Neural progenitor cell (in vitro differentiated cells): ENCODE measurements around the gene ZNF417. TPM values are rescaled to one million over a fixed set of nuclear protein-coding genes. Genes with fewer than 3 reads are reported as not detected.

Source experiments
- DNase-seq: peaks from one replicate; pipeline ENCODE4 v3.0.0-alpha.2; 2016; ENCODE audit warnings: low spot score
- H2AFZ ChIP-seq: fragments of 200-600 bp; sonication (generic); replicated peaks from 2 replicates; pipeline ENCODE4 v1.6.1; 2016; ENCODE audit warnings: antibody characterized with exemption
- H3F3A ChIP-seq: fragments of 200-600 bp; sonication (generic); 2 replicates; pipeline ENCODE4 v1.6.1; 2016; ENCODE audit warnings: antibody characterized with exemption, low read depth
- H3K27ac ChIP-seq: fragments of 200-600 bp; sonication (generic); 2 replicates; pipeline ENCODE4 v1.5.1; 2016; ENCODE audit warnings: mild to moderate bottlenecking
- H3K27me3 ChIP-seq: fragments of 200-600 bp; sonication (generic); 2 replicates; pipeline ENCODE4 v1.6.1; 2016; ENCODE audit warnings: mild to moderate bottlenecking, moderate library complexity
- H3K36me3 ChIP-seq: fragments of 200-600 bp; sonication (generic); 2 replicates; pipeline ENCODE4 v1.5.1; 2016
- H3K4me1 ChIP-seq: fragments of 200-600 bp; sonication (generic); 2 replicates; pipeline ENCODE4 v1.6.1; 2016; ENCODE audit warnings: mixed run types
- H3K4me2 ChIP-seq: fragments of 200-600 bp; sonication (generic); 2 replicates; pipeline ENCODE4 v1.6.1; 2016
- H3K4me3 ChIP-seq: fragments of 200-600 bp; sonication (generic); 2 replicates; pipeline ENCODE4 v1.5.1; 2016
- H3K79me2 ChIP-seq: fragments of 200-600 bp; sonication (generic); 2 replicates; pipeline ENCODE4 v1.6.1; 2016; ENCODE audit warnings: low read depth
- H3K9ac ChIP-seq: fragments of 200-600 bp; sonication (generic); 2 replicates; pipeline ENCODE4 v1.6.1; 2016
- H3K9me3 ChIP-seq: fragments of 200-600 bp; sonication (generic); 2 replicates; pipeline ENCODE4 v1.5.1; 2016; ENCODE audit warnings: low read depth
- H4K20me1 ChIP-seq: fragments of 200-600 bp; sonication (generic); 2 replicates; pipeline ENCODE4 v1.6.1; 2016; ENCODE audit warnings: low read depth
- H3K27ac Mint-ChIP-seq: 3 replicates; pipeline ENCODE4 v1.8.0; 2021; ENCODE audit warnings: mixed read lengths
- H3K27me3 Mint-ChIP-seq: 2 replicates; pipeline ENCODE4 v1.8.0; 2022; ENCODE audit warnings: low read depth, mild to moderate bottlenecking, inconsistent platforms, moderate library complexity, mixed read lengths; ENCODE audit not compliant: insufficient read depth
- H3K36me3 Mint-ChIP-seq: 3 replicates; pipeline ENCODE4 v1.8.0; 2021; ENCODE audit warnings: mixed read lengths
- H3K4me1 Mint-ChIP-seq: 3 replicates; pipeline ENCODE4 v1.8.0; 2021; ENCODE audit warnings: mixed read lengths
- H3K4me3 Mint-ChIP-seq: 3 replicates; pipeline ENCODE4 v1.8.0; 2021; ENCODE audit warnings: mild to moderate bottlenecking, moderate library complexity, mixed read lengths
- H3K9me3 Mint-ChIP-seq: 3 replicates; pipeline ENCODE4 v1.8.0; 2020; ENCODE audit warnings: mixed read lengths
- EZH2 ChIP-seq: fragments of 200-600 bp; sonication (generic); IDR thresholded peaks from 2 replicates; pipeline ENCODE4 v1.6.1; 2017; ENCODE audit warnings: antibody characterized with exemption, mild to moderate bottlenecking, moderate library complexity
- EZH2phosphoT487 ChIP-seq: fragments of 200-600 bp; sonication (generic); IDR thresholded peaks from 2 replicates; pipeline ENCODE4 v1.6.1; 2017; ENCODE audit warnings: antibody characterized with exemption
- total RNA-seq: library from RNA; depleted of rRNA; stranded (reverse); fragments of >200 nt; gene quantifications from 2 replicates; pipeline ENCODE4 v1.2.3, GENCODE V29; 2015; ENCODE audit warnings: low replicate concordance
- TF ChIP-seq, protein P1 (sequence below): fragments of 200-600 bp; sonication (generic); IDR thresholded peaks from 2 replicates; pipeline ENCODE4 v1.5.1; 2017; ENCODE audit warnings: antibody characterized with exemption, mild to moderate bottlenecking

The ZNF417 gene
- total RNA-seq, 1 donor from 2014 or later = 27.2 TPM

DNA sequence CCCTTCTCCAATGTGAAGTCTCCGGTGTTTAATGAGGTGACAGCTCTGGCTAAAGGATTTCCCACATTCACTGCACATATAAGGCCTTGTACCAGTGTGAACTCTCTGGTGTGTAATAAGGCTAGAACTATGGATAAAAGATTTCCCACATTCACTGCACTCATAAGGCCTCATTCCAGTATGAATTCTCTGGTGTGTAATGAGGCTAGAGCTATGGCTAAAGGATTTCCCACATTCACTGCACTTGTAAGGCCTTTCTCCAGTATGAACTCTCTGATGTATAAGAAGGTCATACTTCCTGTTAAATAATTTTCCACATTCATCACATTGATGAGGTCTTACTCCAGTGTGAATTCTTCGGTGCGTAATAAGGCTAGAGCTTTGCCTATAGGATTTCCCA is 25.2 kb upstream of the ZNF417 start:
- Mint-ChIP-seq H3K36me3 (peaks cover 73% of the 10 kb centered on the region), H3K27me3 (peaks cover 4% of the 10 kb centered on the region), H3K4me1 (peaks cover 5% of the 10 kb centered on the region), H3K27ac (no peak overlapping the region), H3K4me3 (no peak overlapping the region), H3K9me3 (peaks cover 83% of the 10 kb centered on the region)
- H3K36me3 ChIP-seq = peaks cover 13% of the 10 kb centered on the region
- H3K4me2 ChIP-seq = no peak overlapping the region
- TF ChIP-seq EZH2 (no peak), EZH2phosphoT487 (no peak)
- TF ChIP-seq, protein P1, sequence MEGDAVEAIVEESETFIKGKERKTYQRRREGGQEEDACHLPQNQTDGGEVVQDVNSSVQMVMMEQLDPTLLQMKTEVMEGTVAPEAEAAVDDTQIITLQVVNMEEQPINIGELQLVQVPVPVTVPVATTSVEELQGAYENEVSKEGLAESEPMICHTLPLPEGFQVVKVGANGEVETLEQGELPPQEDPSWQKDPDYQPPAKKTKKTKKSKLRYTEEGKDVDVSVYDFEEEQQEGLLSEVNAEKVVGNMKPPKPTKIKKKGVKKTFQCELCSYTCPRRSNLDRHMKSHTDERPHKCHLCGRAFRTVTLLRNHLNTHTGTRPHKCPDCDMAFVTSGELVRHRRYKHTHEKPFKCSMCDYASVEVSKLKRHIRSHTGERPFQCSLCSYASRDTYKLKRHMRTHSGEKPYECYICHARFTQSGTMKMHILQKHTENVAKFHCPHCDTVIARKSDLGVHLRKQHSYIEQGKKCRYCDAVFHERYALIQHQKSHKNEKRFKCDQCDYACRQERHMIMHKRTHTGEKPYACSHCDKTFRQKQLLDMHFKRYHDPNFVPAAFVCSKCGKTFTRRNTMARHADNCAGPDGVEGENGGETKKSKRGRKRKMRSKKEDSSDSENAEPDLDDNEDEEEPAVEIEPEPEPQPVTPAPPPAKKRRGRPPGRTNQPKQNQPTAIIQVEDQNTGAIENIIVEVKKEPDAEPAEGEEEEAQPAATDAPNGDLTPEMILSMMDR = no peak
- no peak overlapping the region for H3K27ac ChIP-seq
- H3K9ac ChIP-seq = no peak overlapping the region
- no peaks in the 10 kb centered on the region for H3K9me3 ChIP-seq
- no peak overlapping the region for H2AFZ ChIP-seq
- H3K79me2 ChIP-seq = peaks cover 45% of the 10 kb centered on the region
- no peaks in the 10 kb centered on the region for H4K20me1 ChIP-seq
- H3K4me1 ChIP-seq = peaks cover 9% of the 10 kb centered on the region
- H3K4me3 ChIP-seq = no peak overlapping the region
- H3K27me3 ChIP-seq = no peaks in the 10 kb centered on the region
- peaks cover 7% of the 10 kb centered on the region for H3F3A ChIP-seq
- no peak for DNase-seq

DNA sequence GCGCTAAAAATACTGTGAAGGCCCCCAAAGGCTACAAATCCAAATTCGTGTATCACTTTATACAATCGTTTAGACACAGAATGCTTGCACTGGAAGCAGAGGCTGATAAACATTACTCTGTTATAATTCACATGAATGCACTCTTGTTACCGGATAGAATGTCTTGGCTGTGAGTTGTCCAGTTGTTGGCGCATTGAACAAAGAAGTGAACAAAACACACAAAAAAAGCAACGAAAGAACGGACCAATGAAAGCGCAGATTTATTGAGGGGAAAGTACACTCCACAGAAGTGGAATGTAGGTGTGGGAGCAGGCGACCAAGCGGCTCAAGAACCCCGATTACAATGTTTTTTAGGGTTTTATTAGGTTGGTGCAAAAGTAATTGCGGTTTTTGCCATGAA is 19.3 kb upstream of the ZNF417 start:
- no peak overlapping the region for H3K27ac Mint-ChIP-seq
- Histone ChIP-seq H3K27ac (peak overlapping the region; percentile 41), H3K4me2 (peak overlapping the region; percentile 94), H3K4me3 (peak overlapping the region; percentile 95), H3K27me3 (no peaks in the 10 kb centered on the region), H2AFZ (peak overlapping the region; percentile 98), H3K79me2 (peaks cover 46% of the 10 kb centered on the region), H3K36me3 (peaks cover 23% of the 10 kb centered on the region), H3F3A (peaks cover 19% of the 10 kb centered on the region), H3K4me1 (peaks cover 17% of the 10 kb centered on the region), H4K20me1 (no peaks in the 10 kb centered on the region), H3K9me3 (peaks cover 8% of the 10 kb centered on the region), H3K9ac (no peak overlapping the region)
- TF ChIP-seq EZH2phosphoT487 (no peak), EZH2 (no peak)
- TF ChIP-seq, protein P1 = no peak
- H3K36me3 Mint-ChIP-seq = peaks cover 71% of the 10 kb centered on the region
- peak overlapping the region; percentile 98 for H3K4me3 Mint-ChIP-seq
- H3K27me3 Mint-ChIP-seq = peaks cover 4% of the 10 kb centered on the region
- DNase-seq = no peak
- peaks cover 8% of the 10 kb centered on the region for H3K4me1 Mint-ChIP-seq
- H3K9me3 Mint-ChIP-seq = peaks cover 84% of the 10 kb centered on the region

- peak; percentile 93 for DNase-seq
- H3K4me3 ChIP-seq = peak within 1 kb of the TSS; percentile 95
- H3K27ac ChIP-seq = peak within 1 kb of the TSS; percentile 57
- peaks cover 8% of the 10 kb centered on the region for H3K9me3 ChIP-seq
- TF ChIP-seq EZH2 = no peak
- TF ChIP-seq, protein P1 = no peak
- peak within 1 kb of the TSS; percentile 98 for H2AFZ ChIP-seq
- H3K79me2 ChIP-seq = peaks cover 51% of the 10 kb centered on the region
- H3F3A ChIP-seq = peaks cover 19% of the 10 kb centered on the region
- H3K27me3 ChIP-seq = no peaks in the 10 kb centered on the region
- peaks cover 17% of the 10 kb centered on the region for H3K4me1 ChIP-seq
- Mint-ChIP-seq H3K9me3 (peaks cover 88% of the 10 kb centered on the region), H3K27me3 (peaks cover 5% of the 10 kb centered on the region), H3K27ac (peak within 1 kb of the TSS; percentile 95), H3K36me3 (peaks cover 75% of the 10 kb centered on the region), H3K4me1 (peaks cover 8% of the 10 kb centered on the region), H3K4me3 (peak within 1 kb of the TSS; percentile 98)
- peak within 1 kb of the TSS; percentile 96 for H3K9ac ChIP-seq
- peaks cover 29% of the 10 kb centered on the region for H3K36me3 ChIP-seq
- no peaks in the 10 kb centered on the region for H4K20me1 ChIP-seq
- H3K4me2 ChIP-seq = peak within 1 kb of the TSS; percentile 94
These were observed 18.7 kb upstream of the ZNF417 start, which contains the start of gene ZNF418 for GRCh38 chr19:57934820-57935665. ZNF418 (minus strand) TSS chr19:57935402; CDS start chr19:57933822, 1,580 bp downstream.
